Loucy (cell line): ENCODE results near the gene CACHD1.

Experiments used
- CTCF ChIP-seq: fragments of 200-600 bp; sonication (generic); conservative IDR thresholded peaks from 2 replicates; pipeline ENCODE4 v1.5.1; 2014; ENCODE audit warnings: mild to moderate bottlenecking, antibody characterized with exemption, low read length
- EZH2phosphoT487 ChIP-seq: fragments of 200-600 bp; IDR thresholded peaks from 2 replicates; pipeline ENCODE4 v1.6.1; 2018; ENCODE audit warnings: antibody characterized with exemption, mild to moderate bottlenecking, moderate library complexity, borderline replicate concordance

DNA sequence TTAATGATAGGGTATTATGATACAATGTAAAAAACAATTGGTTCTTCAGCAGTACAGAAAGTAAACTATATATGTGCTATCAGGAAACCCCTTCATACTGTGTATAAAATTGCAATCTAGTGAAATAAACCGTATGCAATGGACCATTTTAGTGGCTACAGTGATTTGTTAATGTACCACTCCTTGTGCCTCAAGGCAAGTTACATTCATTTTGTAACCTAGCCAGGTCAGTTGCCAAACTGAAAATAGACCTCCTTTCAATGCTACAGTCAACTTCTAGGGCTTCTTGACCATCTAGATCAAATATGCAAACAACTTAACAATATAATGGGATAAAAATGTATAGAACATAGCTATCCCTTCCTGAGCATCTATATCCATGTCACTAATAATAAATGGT lies 223.0 kb downstream of the CACHD1 start:
- TF ChIP-seq CTCF (no peak), EZH2phosphoT487 (no peak)
